Activated CD8-positive, alpha-beta T cell treated with anti-CD3 and anti-CD28 coated beads, Interleukin-2, amount 10 ng/mL, durations not matched to agents 7 days and 5 days (primary cell): ENCODE results near the gene SP140. TPM values are rescaled to one million over a fixed set of nuclear protein-coding genes. Genes with fewer than 3 reads are reported as not detected.
"Not testable (repeated sequence)": the region's sequence is repeated elsewhere in the genome, so short reads cannot be mapped to it uniquely, and the experiment has no call there.

ENCODE experiments used
- ATAC-seq: fragments of 150-1000 bp; cut with Tn5 transposase; one replicate; pipeline ENCODE4 v1.10.0; 2021; ENCODE audit warnings: moderate library complexity
- CTCF ChIA-PET: fragments of 350-600 bp; sonication (Branson Sonifier 250); formaldehyde crosslinking; loops from one replicate; lab custom pipeline; 2021; ENCODE audit warnings: antibody characterized with exemption; lab: Charles Lee
- POLR2A ChIA-PET: fragments of 350-600 bp; sonication (Branson Sonifier 250); formaldehyde crosslinking; loops from one replicate; lab custom pipeline; 2021; ENCODE audit warnings: antibody characterized with exemption; lab: Charles Lee
- DNase-seq: peaks from one replicate; pipeline ENCODE4 v3.0.0-alpha.2; 2020
- H3K27ac Mint-ChIP-seq: one replicate; pipeline ENCODE4 v1.8.0; 2021; ENCODE audit warnings: mild to moderate bottlenecking, mixed read lengths
- H3K27me3 Mint-ChIP-seq: one replicate; pipeline ENCODE4 v1.8.0; 2021; ENCODE audit warnings: low read depth, mixed read lengths
- H3K36me3 Mint-ChIP-seq: one replicate; pipeline ENCODE4 v1.8.0; 2021; ENCODE audit warnings: low read depth, mixed read lengths
- H3K4me1 Mint-ChIP-seq: one replicate; pipeline ENCODE4 v1.8.0; 2021; ENCODE audit warnings: low read depth, mixed read lengths
- H3K4me3 Mint-ChIP-seq: one replicate; pipeline ENCODE4 v1.8.0; 2021; ENCODE audit warnings: mild to moderate bottlenecking, mixed read lengths
- H3K9me3 Mint-ChIP-seq: one replicate; pipeline ENCODE4 v1.8.0; 2022; ENCODE audit warnings: mixed read lengths; ENCODE audit not compliant: insufficient read depth
- total RNA-seq, 2 experiments: library from RNA; stranded (reverse); gene quantifications; one replicate each; pipeline ENCODE4 v1.2.3, GENCODE V29; 2021

SP140 gene
- total RNA-seq, 2 experiments from 2014 or later: 57.5 to 58.3 TPM

GRCh38 chr2:230208576-230208975 lies 17.0 kb upstream of the SP140 start:
- H3K27me3 Mint-ChIP-seq: no peaks in the 10 kb centered on the region
- H3K9me3 Mint-ChIP-seq: no peaks in the 10 kb centered on the region
- H3K4me1 Mint-ChIP-seq: peaks cover 20% of the 10 kb centered on the region
- peaks cover 39% of the 10 kb centered on the region for H3K36me3 Mint-ChIP-seq
- POLR2A ChIA-PET: interaction anchor here (0.6 to 1.6 kb wide), 4 partner anchors 8 to 207 kb away, joined by 3 to 7 read pairs (median 6); partner anchors contain the start of genes SP100 and SP110
- DNase-seq: no peak
- CTCF ChIA-PET: interaction anchor here (1.2 kb wide), 1 partner anchor 9 kb away, joined by 3 read pairs; no protein-coding TSS in a partner anchor
- no peak overlapping the region for H3K27ac Mint-ChIP-seq
- peak; percentile 42 for ATAC-seq
- H3K4me3 Mint-ChIP-seq: no peak overlapping the region

- no peaks in the 10 kb centered on the region for H3K27me3 Mint-ChIP-seq
- no peak overlapping the region for H3K4me3 Mint-ChIP-seq
- peaks cover 28% of the 10 kb centered on the region for H3K4me1 Mint-ChIP-seq
- no peaks in the 10 kb centered on the region for H3K9me3 Mint-ChIP-seq
- POLR2A ChIA-PET: interaction anchor here (1.5 kb wide), 1 partner anchor 11 kb away, joined by 5 read pairs; the partner anchor contains the start of gene SP110
- ATAC-seq: peak; percentile 74
- H3K27ac Mint-ChIP-seq: no peak overlapping the region
- CTCF ChIA-PET: interaction anchor here (1.2 kb wide), 1 partner anchor 8 kb away, joined by 3 read pairs; no protein-coding TSS in a partner anchor
- H3K36me3 Mint-ChIP-seq: peaks cover 43% of the 10 kb centered on the region
- DNase-seq: no peak
Observed at GRCh38 chr2:230209422-230210051, 16.0 kb upstream of the SP140 start.

- peak overlapping the region; percentile 62 for H3K27ac Mint-ChIP-seq
- no peaks in the 10 kb centered on the region for H3K9me3 Mint-ChIP-seq
- no peak for DNase-seq
- H3K36me3 Mint-ChIP-seq: peaks cover 79% of the 10 kb centered on the region
- no peak overlapping the region for H3K4me3 Mint-ChIP-seq
- CTCF ChIA-PET: interaction anchor here (1.1 kb wide), 1 partner anchor 106 kb away, joined by 3 read pairs; no protein-coding TSS in a partner anchor
- no peak for ATAC-seq
- POLR2A ChIA-PET: interaction anchor here (0.7 to 6.5 kb wide), 4 partner anchors 9 to 112 kb away, joined by 3 to 83 read pairs (median 6); partner anchors contain the start of genes SP140 and SP140L
- peaks cover 70% of the 10 kb centered on the region for H3K4me1 Mint-ChIP-seq
- no peaks in the 10 kb centered on the region for H3K27me3 Mint-ChIP-seq
Observed at GRCh38 chr2:230216489-230216888, 9.0 kb upstream of the SP140 start.

GRCh38 chr2:230217424-230217823 lies 8.1 kb upstream of the SP140 start:
- Mint-ChIP-seq H3K4me1 (peaks cover 74% of the 10 kb centered on the region), H3K36me3 (peaks cover 76% of the 10 kb centered on the region), H3K9me3 (no peaks in the 10 kb centered on the region), H3K4me3 (peak overlapping the region; percentile 99), H3K27me3 (no peaks in the 10 kb centered on the region), H3K27ac (no peak overlapping the region)
- DNase-seq (no peak), ATAC-seq (no peak)
- ChIA-PET POLR2A (interaction anchor here (4.9 to 6.5 kb wide), 3 partner anchors 101 to 199 kb away, joined by 30 to 83 read pairs (median 33); partner anchors contain the start of genes SP100 and SP140L), CTCF (interaction anchor here (1.1 to 1.2 kb wide), 2 partner anchors 8 to 47 kb away, joined by 3 read pairs; no protein-coding TSS in a partner anchor)

GRCh38 chr2:230218421-230218820 lies 7.1 kb upstream of the SP140 start:
- DNase-seq (no peak), ATAC-seq (peak; percentile 28)
- Mint-ChIP-seq H3K36me3 (peaks cover 67% of the 10 kb centered on the region), H3K27ac (peak overlapping the region; percentile 73), H3K9me3 (no peaks in the 10 kb centered on the region), H3K4me3 (peak overlapping the region; percentile 99), H3K27me3 (no peaks in the 10 kb centered on the region), H3K4me1 (peaks cover 75% of the 10 kb centered on the region)
- CTCF ChIA-PET: interaction anchor here (1.3 to 1.5 kb wide), 2 partner anchors 8 to 9 kb away, joined by 4 to 5 read pairs; no protein-coding TSS in a partner anchor
- POLR2A ChIA-PET: interaction anchor here (1.5 to 6.5 kb wide), 7 partner anchors 12 to 198 kb away, joined by 4 to 83 read pairs (median 11); partner anchors contain the start of genes SP100 and SP140L

GRCh38 chr2:230219419-230220331 lies 5.9 kb upstream of the SP140 start, which contains the start of gene SP110:
TSS of gene SP110 (minus strand) at chr2:230219984. CDS start at chr2:230216927, 3,057 bp downstream.
- no peaks in the 10 kb centered on the region for H3K27me3 Mint-ChIP-seq
- peaks cover 59% of the 10 kb centered on the region for H3K36me3 Mint-ChIP-seq
- ChIA-PET POLR2A (interaction anchor here (0.6 to 6.5 kb wide), 22 partner anchors 9 to 412 kb away, joined by 3 to 83 read pairs (median 5); partner anchors contain the start of genes SP100 and SP140L), CTCF (interaction anchor here (0.9 to 1.6 kb wide), 4 partner anchors 9 to 149 kb away, joined by 3 to 7 read pairs (median 4); partner anchors contain the start of gene SP140L)
- H3K27ac Mint-ChIP-seq: peak within 1 kb of the TSS; percentile 96
- no peaks in the 10 kb centered on the region for H3K9me3 Mint-ChIP-seq
- ATAC-seq: peak; percentile 93
- H3K4me1 Mint-ChIP-seq: peaks cover 76% of the 10 kb centered on the region
- peak within 1 kb of the TSS; percentile 99 for H3K4me3 Mint-ChIP-seq
- peak; percentile 93 for DNase-seq

- POLR2A ChIA-PET: interaction anchor here (0.6 to 6.5 kb wide), 16 partner anchors 11 to 355 kb away, joined by 3 to 83 read pairs (median 5); partner anchors contain the start of genes SP100 and SP140L
- Mint-ChIP-seq H3K4me3 (peak overlapping the region; percentile 99), H3K4me1 (peaks cover 80% of the 10 kb centered on the region), H3K36me3 (peaks cover 51% of the 10 kb centered on the region), H3K27ac (peak overlapping the region; percentile 96), H3K27me3 (no peaks in the 10 kb centered on the region), H3K9me3 (no peaks in the 10 kb centered on the region)
- CTCF ChIA-PET: interaction anchor here (0.9 to 1.6 kb wide), 3 partner anchors 102 to 148 kb away, joined by 3 to 7 read pairs (median 4); partner anchors contain the start of gene SP140L
- no peak for ATAC-seq
- DNase-seq: no peak
Observed at GRCh38 chr2:230220347-230220969, 5.1 kb upstream of the SP140 start.

- H3K9me3 Mint-ChIP-seq: no peaks in the 10 kb centered on the region
- ChIA-PET CTCF (no interaction called here), POLR2A (interaction anchor here (4.9 to 6.5 kb wide), 3 partner anchors 97 to 195 kb away, joined by 30 to 83 read pairs (median 33); partner anchors contain the start of genes SP100 and SP140L)
- H3K4me3 Mint-ChIP-seq: no peak overlapping the region
- H3K36me3 Mint-ChIP-seq: peaks cover 43% of the 10 kb centered on the region
- H3K27ac Mint-ChIP-seq: peak overlapping the region; percentile 10
- ATAC-seq (no peak), DNase-seq (no peak)
- H3K4me1 Mint-ChIP-seq: peaks cover 79% of the 10 kb centered on the region
- H3K27me3 Mint-ChIP-seq: no peaks in the 10 kb centered on the region
Observed at GRCh38 chr2:230221493-230221892, 4.0 kb upstream of the SP140 start.

- ATAC-seq, H3K27ac Mint-ChIP-seq, DNase-seq, H3K9me3 Mint-ChIP-seq, H3K27me3 Mint-ChIP-seq, CTCF ChIA-PET, H3K4me3 Mint-ChIP-seq: not testable (repeated sequence)
- peaks cover 76% of the 10 kb centered on the region for H3K4me1 Mint-ChIP-seq
- POLR2A ChIA-PET: interaction anchor here (5.8 kb wide), 1 partner anchor 194 kb away, joined by 33 read pairs; the partner anchor contains the start of gene SP100
- H3K36me3 Mint-ChIP-seq: peaks cover 38% of the 10 kb centered on the region
Observed at GRCh38 chr2:230222829-230223228, 2.7 kb upstream of the SP140 start.

GRCh38 chr2:230224458-230224857 lies 1.1 kb upstream of the SP140 start:
- Mint-ChIP-seq H3K4me3 (peak overlapping the region; percentile 80), H3K4me1 (peaks cover 79% of the 10 kb centered on the region), H3K9me3 (no peaks in the 10 kb centered on the region), H3K27ac (peak overlapping the region; percentile 90), H3K36me3 (peaks cover 32% of the 10 kb centered on the region), H3K27me3 (no peaks in the 10 kb centered on the region)
- ChIA-PET CTCF (no interaction called here), POLR2A (interaction anchor here (1.1 to 2.8 kb wide), 4 partner anchors 9 to 95 kb away, joined by 5 to 10 read pairs (median 6); no protein-coding TSS in a partner anchor)
- ATAC-seq (no peak), DNase-seq (no peak)
